HG02970 (cell line): Measurements from ENCODE around the gene DRC1.

Experiments used
- ATAC-seq: cut with Tn5 transposase; IDR thresholded peaks from one replicate; pipeline ENCODE4 v1.9.1; 2021; ENCODE audit warnings: mild to moderate bottlenecking, moderate library complexity, moderate number of reproducible peaks; ENCODE audit not compliant: unreplicated experiment, low FRiP score

DRC1 gene

DNA sequence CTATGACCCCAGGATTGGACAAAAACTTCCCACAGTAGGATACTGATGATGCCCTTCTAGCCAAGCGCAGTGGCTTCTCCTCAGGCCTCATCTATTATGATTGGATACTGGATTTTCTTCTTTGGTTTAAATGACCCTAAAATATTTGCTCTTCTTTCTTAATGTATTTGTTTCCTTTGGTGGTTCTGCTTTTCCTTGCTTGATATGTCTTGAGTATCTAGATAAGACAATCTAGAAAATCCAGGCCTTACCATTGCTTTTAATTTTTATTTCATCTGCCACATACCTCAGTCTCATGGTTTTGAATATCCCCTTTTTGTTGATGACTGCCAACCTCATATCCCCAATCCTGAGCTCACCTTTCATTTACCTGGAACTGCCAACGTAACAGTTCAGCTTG is 40.6 kb downstream of the DRC1 start:
- no peak for ATAC-seq

DNA sequence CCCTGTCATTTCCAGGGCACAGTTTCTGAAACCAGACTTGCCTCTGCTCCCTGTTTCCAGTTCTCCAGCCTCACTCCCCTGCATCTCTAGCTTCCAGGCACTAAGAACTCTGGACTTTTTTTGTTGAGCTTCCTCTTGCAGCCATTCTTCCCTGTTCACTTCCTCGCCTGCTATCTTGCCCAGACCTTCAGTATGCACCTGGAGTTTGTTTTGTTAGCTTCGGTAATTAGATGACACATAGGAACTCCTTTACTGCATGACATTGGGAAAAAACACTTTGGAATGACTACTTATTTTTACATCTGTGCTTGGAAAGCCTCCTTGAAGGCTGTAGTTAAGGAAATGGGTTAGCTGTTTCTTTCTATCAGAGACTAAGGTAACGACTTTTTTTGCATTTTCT is 41.0 kb downstream of the DRC1 start:
- ATAC-seq = no peak

DNA sequence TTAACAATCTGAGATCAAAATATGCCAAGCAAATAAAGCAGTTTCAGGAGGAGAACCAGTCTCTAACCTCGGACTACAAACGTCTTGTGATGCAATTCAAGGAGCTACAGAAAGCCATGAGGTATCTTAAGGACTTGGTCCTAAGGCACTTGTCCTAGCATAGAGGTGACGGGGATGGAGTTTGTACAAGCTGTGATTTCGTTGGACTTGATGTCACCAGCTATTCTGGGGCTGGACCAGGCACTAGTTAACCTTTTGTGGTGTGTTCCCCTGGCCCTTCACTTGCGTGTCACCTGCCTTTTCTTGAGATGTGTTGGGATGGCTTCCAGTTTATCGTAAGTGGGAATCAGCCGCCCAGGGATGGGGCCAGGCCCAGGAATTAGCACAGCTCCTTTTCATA is 42.5 kb downstream of the DRC1 start:
- no peak for ATAC-seq

DNA sequence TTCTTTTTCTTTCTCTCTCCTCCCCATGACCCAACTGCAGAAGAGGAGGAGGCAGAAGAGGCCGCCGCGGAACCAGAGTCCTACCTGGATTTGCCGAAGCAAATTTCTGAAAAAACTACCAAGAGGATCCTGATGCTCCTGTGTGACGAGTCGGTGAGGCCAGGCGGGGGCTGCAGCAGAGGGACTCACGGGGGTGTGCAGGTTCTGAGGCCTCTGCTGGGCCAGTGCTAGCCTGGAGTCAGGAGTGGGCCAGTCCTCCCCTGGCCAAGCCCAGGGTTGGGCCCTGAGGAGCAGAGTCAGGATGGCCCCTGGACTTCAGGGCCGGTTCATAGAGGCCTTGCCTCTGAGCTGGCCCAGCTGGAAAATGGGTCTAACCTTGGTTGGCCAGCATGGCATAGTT is 46.9 kb downstream of the DRC1 start:
- ATAC-seq = no peak

DNA sequence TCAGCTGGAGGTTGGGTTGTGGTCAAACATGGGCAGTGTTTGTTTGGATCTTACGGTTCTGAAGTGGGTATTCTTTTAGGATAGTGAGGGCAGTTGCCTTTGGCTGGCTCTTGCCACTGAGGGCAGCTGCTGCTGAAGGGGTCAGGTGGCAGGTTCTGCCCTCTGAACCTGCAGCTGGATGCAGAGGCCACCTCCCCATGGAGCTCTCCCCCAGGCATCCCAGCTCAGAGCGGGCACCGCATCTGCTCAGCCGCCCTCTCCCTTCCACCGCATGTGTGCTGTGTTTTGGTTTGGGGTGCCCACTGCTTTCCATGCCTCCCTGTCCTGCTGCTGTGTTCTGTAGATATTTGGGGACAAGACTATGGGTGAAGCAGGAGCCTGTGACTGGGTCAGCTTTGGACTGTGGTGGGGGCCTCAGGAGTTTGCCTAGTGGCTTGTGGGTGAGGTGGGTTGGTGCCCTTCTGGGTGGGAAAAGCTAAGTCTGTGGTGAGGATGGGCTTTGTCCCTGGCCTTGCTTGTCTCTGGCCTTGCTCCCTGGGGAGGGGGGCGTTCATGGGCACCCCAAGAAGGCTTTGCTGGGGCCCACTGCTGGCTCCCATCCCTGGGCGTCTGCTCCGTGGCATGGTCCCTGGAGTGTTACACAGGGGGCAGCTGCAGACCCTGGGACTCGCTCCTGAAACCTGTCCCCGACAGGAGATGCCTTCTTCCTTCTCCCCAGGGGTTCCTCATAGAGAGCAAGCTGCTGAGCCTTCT is 47.7 kb downstream of the DRC1 start:
- no peak for ATAC-seq

DNA sequence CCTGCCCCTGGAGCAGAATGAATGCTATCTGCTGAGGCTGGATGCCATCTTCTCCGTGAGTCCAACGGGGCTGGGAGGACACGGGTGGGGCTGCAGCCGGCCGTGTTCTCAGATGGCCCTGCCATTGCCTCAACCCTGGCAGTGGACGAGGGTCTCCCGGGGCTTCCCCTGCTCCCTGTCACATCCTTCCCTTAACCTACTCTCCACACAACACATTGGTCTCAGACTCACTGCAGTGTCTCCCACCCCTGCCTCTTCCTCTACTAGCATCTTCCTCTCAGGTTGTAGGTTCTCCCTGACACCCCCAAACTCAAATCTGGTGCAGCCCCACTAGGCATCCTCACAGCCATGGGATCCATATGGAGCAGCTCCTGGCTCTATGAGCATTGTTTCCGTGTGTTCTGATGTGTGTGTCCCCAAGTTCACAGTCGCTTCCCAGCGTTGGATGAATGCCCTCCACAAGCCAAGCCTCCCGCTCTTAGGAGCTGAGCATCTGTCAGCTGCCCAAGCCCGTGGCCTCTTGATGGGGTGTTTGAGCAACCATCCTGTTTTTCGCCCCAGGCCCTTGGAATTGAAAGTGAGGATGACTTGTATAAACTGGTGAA is 48.4 kb downstream of the DRC1 start:
- ATAC-seq = no peak

DNA sequence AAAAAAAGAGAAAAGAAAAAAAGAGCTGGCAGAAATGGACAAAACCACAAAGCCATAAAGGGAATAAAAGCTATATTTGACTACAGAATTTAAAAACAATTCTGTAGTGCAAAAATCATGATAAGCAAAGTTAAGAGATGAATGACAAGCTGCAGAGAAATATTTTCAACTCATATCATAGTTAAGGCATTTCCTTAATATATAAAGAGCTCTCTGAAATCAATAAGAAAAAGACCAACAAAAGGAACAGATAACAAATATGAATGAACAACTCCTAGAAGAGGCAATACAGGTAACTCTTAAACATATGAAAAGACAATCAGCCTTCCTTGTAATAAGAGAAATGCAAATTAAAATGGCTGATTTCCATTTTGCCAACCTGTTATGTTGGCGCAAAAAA is 50.0 kb downstream of the DRC1 start:
- no peak for ATAC-seq

DNA sequence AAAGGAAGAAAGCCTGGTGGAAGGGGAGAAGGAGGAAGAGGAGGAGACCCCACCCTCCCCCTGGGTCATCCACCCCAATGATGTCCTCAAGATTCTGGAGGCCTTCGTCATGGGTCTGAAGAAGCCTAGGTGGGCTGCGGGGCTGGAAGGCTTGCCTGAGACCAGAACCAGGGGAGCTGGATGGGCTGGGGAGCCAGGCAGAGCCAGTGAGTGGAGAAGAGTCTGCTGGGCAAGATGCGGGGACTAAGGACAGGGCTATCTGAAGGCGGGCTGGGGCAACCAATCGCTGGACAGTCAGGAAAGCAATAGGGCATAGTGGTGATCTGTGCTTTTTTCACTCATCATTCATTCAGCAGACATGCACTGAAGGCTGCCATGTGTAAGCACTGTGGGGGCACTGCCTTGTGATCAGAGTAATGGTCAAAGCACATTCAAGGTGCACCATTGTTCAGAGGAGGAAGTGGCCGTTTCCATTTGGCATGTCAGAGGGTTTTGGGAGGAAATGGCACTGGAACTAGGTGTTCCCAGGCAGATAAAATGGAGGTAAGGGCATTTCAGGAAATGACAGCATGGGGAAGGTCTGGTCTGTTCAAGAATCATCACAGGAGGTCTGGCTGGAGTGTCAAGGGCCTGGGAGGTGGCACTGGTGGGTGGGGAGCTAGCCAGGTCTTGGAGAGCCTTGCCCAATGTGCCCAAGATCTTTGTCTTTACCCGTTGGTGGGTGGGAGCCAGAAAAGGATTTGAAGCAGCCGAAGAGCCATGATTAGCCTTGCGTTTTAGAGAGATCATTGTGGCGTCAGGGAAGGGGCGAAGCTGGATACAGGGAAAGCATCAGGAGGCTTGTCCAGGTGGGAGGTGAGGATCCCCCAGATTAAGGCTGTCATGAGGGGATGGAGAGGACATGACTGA is 52.0 kb downstream of the DRC1 start:
- no peak for ATAC-seq

DNA sequence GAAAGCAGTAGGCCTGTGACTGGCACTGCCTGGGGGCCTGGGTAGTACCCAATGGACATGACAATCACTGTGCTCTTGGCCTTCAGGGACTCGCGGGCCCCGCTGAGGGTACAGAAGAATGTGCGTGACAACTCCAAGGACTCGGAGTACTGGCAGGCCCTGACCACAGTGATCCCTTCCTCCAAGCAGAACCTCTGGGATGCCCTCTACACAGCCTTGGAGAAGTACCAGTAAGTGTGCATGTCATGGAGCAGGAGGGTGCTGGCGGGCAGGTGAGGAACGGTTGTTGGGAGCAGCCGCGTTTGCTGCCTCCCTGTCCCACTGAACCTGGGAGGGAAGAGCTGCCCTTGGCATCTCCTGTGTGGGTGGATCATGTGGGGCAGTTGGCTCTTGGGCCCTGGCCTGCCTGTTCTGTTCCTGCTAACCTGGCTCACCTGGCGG is 52.9 kb downstream of the DRC1 start:
- ATAC-seq = no peak

DNA sequence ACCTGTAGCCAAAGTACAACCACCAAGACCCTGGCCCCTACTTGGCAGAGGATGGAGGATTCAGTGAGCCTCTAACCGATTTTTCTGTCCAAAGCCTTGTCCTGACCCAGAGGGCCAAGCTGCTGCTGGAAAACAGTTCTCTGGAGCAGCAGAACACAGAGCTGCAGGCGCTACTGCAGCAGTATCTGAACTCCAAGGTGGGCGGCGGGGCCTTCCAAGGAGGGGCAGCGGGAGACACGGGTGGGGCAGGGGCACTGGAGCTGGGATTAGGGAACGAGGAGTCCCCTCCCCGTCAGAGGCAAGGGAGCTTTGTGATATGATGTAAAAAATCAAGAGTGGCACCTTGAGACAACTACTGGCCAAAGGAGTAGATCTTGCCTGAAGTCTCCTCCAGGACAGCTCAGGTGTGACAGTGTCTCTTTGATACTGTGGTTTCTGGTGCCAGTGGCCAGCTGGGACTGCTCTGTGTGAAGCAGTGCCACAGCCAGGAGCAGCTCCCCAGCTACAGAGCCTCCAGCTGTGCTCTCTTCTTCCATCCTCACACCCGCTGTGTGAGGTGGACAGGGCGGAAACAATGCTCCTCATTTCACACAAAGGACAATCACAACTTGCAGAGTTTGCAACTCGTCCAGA is 53.4 kb downstream of the DRC1 start:
- no peak for ATAC-seq

DNA sequence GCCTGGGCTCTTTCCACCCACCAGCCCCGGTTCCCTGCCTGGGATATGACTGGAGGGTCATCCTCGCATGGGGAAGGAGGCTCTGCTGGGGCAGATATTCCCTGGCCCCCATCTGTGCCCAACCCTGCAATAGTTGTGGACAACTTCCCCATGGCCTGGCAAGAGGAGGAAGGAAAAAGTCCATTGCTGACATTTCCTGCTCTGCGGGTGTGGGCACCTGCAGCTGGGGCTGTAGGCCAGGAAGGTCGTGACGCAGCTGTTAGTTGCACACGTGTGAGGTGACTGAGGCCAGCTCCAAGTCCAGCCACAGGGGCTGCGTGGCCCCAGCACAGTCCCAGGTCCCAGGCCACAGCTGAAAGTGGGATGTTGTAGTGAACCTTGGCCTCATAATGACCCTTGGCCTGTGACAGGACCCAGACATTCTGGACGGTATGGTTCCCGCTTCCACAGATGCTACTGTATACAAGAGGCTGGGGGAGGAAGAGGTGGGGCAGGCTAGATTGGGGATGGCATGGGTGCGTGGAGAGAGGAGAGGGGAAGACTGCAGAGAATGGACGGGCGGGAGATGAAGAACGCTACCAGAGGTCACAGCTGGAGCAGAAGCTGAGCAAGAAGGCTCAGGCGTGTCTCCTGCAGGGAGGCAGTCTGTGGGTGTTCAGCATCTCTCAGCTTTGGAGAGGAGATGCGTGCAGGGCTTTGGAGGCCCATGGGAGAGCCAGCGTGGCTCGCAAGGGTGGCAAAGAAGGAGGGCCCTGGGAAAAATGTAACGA is 54.1 kb downstream of the DRC1 start:
- no peak for ATAC-seq

DNA sequence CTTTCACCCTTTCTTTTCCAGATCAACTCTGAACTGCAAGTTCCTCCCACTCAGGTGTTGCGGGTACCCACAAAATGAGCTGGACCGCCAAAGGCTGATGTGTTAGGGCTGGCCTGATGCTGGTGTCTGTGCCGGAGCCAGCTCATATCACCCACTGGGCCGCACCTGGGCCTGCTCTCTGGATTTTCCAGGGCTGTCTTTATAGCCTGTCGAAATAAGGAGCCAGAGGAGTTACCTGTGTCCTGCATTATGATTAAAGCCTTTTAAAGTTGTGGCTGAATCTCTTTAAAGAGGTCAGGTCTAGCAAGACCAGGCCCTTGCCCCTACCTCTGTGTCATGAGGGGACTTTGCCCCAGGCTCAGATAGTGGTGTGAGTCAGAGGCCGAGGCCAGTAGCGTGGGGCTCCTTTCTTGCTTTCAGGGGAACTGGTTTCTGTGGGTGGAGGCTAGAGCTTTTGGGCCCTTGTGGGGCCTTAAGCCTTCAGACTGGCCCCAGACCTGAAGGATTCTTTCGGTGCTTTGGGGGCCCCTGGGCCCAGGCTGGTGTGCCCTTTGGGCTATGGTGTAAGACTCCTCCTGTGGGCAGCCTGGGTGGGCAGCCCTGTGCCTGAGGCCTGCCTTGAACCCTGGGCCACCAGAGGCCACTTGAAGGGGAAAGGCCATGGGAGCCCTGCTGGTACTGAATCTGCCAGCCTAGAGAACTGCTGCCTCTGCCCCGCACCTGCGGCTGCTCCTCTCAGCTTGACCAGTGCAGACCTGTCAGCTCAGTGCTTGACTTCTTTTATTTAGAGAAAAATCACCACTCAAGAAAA is 54.9 kb downstream of the DRC1 start:
- no peak for ATAC-seq

DNA sequence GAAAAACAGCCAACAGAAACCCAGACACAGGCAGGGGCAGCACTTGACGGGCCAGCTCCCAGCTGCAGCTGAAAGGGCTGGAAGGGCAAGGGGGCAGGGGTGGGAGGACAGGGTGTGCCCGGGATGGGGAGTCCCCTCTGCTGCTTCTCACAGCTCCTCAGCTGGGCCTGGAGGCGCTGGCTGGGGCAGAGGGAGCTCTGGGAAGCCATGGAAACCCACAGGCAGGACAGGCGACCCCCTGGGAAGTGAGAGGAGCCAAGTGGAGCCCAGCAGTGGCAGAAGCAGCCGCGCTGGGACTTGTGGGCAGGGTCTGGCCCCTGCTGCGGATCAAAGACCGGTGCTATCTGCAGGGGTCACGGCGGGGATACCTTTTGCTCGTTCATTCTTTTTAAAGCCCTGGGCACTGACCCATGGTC is 55.5 kb downstream of the DRC1 start:
- ATAC-seq = no peak

DNA sequence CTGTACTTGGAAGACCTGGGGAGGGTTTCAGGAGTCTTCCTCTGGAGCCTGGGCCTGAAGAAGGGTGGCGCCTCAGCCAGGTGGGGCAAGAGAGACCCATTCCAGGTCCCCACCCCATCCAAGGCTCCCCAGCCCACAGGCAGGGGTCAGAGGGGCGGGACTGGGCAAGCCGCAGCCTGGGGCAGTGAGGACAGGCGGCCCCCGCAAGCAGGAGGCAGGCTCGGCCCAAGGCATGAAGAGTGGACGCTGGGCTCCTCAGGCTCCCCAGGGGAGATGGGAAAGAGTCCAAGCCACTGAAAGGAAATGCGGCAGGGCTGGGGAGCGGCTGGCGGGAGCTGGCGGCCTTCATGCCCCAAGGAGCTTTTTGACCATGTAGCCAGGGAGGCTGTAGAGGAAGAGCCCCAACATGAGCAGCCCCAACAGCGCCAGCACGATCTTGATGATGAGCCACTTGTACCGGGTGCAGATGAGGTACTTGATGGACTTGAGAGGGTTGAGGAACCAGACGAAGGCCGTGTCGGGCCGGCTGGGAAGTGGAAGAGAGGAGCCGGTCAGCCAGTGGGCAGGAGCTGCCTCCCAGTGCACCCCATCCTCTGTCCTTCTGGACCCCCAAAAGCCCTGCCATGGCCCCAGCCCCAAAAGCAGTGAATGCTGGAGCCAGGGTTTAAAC is 56.1 kb downstream of the DRC1 start:
- ATAC-seq = no peak

DNA sequence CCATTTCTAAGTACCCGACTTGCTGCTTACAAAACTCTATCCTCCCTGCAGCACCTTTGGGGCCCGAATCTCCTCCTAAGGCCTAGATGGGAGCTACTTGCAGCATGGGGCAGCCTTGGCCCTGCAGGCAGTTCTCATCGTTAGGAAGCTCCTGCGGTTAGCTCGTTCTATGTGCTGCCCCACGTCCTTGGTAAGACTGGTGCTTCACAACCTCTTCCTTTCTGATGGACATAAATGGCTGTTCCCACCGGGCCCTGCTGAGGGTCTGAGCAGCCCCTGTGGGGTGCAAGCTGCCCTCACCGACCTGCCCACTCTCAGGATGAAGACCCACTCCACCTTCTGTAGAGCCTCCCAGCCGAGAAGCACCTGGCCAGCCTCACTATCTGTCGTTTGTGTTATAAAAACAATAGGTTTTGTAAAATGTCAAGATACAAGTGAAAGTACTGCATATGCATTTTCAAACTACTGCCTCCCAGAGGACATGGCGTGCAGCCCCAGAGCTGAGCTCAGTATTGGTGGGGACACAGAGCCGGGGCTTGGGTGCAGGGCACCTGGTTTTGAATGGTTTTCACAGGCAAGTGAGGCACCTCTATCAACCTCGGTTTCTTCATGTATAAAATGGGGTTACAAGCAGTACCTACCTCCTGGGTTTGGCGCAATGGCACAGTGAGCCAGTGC is 56.8 kb downstream of the DRC1 start:
- no peak for ATAC-seq

DNA sequence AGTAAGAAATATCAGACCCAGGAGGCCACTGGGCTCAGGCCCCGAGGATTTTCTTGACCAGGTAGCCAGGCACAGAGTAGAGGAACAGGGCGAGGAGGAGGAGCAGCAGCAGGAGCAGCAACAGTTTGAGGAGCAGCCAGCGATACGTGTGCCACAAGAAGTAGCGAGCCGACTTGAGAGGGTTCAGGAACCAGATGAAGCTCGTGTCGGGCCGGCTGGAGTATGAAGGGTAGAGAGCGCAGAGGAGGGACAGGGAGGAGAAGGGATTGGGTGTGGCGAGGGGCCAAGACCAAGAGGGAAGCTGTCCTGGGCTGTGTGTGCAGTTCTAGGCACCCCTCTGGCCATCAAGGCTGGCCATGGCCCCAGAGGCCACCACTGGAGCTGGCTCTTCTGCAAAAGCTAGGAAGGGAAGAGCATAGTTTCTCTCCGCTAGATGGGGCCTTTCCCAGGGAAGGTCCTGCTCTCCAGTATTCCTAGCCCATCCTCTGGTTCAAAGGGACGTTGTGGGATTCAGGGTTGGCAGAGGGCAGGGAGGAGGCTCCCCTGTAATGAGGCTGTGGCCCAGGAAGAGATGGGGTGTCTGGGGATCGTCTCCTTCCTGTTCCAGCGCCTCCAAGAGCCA is 58.4 kb downstream of the DRC1 start:
- no peak for ATAC-seq

DNA sequence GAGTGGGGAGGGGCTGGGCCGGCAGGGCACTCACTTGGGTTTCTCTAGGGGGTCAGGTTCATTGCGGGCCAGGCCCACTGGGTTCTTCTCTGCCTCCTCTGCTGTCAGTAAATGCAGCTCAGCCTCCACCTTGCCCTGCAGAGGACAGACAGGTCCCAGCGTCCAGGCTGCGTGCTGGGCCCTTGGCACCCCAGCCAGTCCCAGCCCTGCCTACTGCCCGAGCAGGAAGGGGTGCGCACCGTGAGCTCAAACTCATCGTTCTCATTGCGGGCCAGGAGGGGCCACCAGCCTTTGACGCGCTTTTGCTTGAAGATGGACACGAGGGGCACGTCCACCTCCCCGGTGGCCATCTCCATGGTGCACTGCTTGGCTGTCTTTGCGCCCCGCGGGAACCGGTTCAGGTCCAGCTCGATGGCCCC is 58.9 kb downstream of the DRC1 start:
- no peak for ATAC-seq

DNA sequence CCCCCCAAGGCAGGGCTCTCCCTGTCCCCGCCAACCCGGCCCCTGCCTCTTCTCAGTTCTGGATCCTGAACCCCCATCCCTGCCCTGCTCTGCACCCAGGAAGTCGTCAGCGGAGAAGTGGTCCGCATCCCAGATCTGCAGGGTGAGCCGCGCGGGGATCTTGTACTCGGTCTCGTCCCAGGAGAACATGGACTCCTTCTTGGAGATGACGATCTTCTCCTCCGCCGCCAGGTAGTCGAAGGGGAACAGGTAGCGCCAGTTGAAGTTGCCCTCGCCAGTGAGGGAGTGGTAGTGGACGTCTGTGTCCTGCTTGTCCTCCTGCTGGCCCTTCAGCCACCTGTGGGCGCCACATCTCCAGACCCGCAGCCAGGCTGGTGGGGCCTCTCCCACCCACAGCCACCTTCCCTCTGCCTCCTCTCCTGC is 59.9 kb downstream of the DRC1 start:
- no peak for ATAC-seq
